Hepatocyte (in vitro differentiated cells): ENCODE measurements around the gene OR11H6. TPM values are rescaled to one million over a fixed set of nuclear protein-coding genes. Genes with fewer than 3 reads are reported as not detected.
"Not testable (repeated sequence)": the region's sequence is repeated elsewhere in the genome, so short reads cannot be mapped to it uniquely, and the experiment has no call there.

Experiments used
- DNase-seq: peaks from one replicate; pipeline ENCODE4 v3.0.0-alpha.2; 2016; ENCODE audit warnings: low spot score
- H2AFZ ChIP-seq: fragments of 200-600 bp; sonication (generic); 2 replicates; pipeline ENCODE4 v1.6.0; 2016; ENCODE audit warnings: antibody characterized with exemption, mild to moderate bottlenecking
- H3K27ac ChIP-seq: fragments of 200-600 bp; sonication (generic); 2 replicates; pipeline ENCODE4 v1.5.1; 2016; ENCODE audit warnings: mild to moderate bottlenecking
- H3K27me3 ChIP-seq: fragments of 200-600 bp; sonication (generic); 2 replicates; pipeline ENCODE4 v1.6.1; 2016
- H3K36me3 ChIP-seq: fragments of 200-600 bp; sonication (generic); replicated peaks from 2 replicates; pipeline ENCODE4 v1.5.1; 2016; ENCODE audit warnings: low read depth; ENCODE audit not compliant: insufficient read depth
- H3K4me1 ChIP-seq: fragments of 200-600 bp; sonication (generic); 2 replicates; pipeline ENCODE4 v1.5.1; 2016; ENCODE audit warnings: mild to moderate bottlenecking, moderate library complexity; ENCODE audit not compliant: insufficient read depth
- H3K4me2 ChIP-seq: fragments of 200-600 bp; sonication (generic); 2 replicates; pipeline ENCODE4 v1.6.0; 2016
- H3K4me3 ChIP-seq: fragments of 200-600 bp; sonication (generic); 2 replicates; pipeline ENCODE4 v1.5.1; 2016; ENCODE audit warnings: mild to moderate bottlenecking
- H3K79me2 ChIP-seq: fragments of 200-600 bp; sonication (generic); 2 replicates; pipeline ENCODE4 v1.6.0; 2017; ENCODE audit warnings: mild to moderate bottlenecking
- H3K9me2 ChIP-seq: fragments of 200-600 bp; sonication (generic); replicated peaks from 2 replicates; pipeline ENCODE4 v1.6.0; 2017; ENCODE audit warnings: mild to moderate bottlenecking; ENCODE audit not compliant: insufficient read depth
- H3K9me3 ChIP-seq: fragments of 200-600 bp; sonication (generic); 2 replicates; pipeline ENCODE4 v1.5.1; 2016; ENCODE audit warnings: low read depth, mild to moderate bottlenecking
- H4K20me1 ChIP-seq: fragments of 200-600 bp; sonication (generic); 2 replicates; pipeline ENCODE4 v1.6.0; 2016; ENCODE audit warnings: mild to moderate bottlenecking; ENCODE audit not compliant: insufficient read depth, poor library complexity, severe bottlenecking
- CTCF ChIP-seq: fragments of 200-600 bp; sonication (generic); IDR thresholded peaks from 2 replicates; pipeline ENCODE4 v1.5.1; 2016; ENCODE audit warnings: antibody characterized with exemption, mild to moderate bottlenecking; ENCODE audit not compliant: poor library complexity
- EZH2 ChIP-seq: fragments of 200-600 bp; sonication (generic); IDR thresholded peaks from 2 replicates; pipeline ENCODE4 v1.6.1; 2016; ENCODE audit warnings: antibody characterized with exemption, mild to moderate bottlenecking, borderline replicate concordance
- EZH2phosphoT487 ChIP-seq: fragments of 200-600 bp; sonication (generic); IDR thresholded peaks from one replicate; pipeline ENCODE4 v1.6.1; 2018; ENCODE audit warnings: antibody characterized with exemption, mild to moderate bottlenecking, low read depth, moderate library complexity; ENCODE audit not compliant: unreplicated experiment, severe bottlenecking
- WGBS: methylation state at CpG from one replicate; pipeline ENCODE4 v1.1.6; 2016; ENCODE audit warnings: low lambda C conversion rate; ENCODE audit errors: missing lambda C conversion rate; 5-methylcytosine and 5-hydroxymethylcytosine counted together
- polyA plus RNA-seq: library from polyadenylated mRNA; unstranded; fragments of >200 nt; fragmentation: Nextera tagmentation; extraction: Ambion mirVana; gene quantifications from 2 replicates; pipeline ENCODE4 v1.2.1, GENCODE V29; 2016
- total RNA-seq: library from RNA; depleted of rRNA; stranded (reverse); fragments of >200 nt; gene quantifications from 2 replicates; pipeline ENCODE4 v1.2.3, GENCODE V29; 2014

Gene OR11H6
- total and polyA plus RNA-seq, 2 experiments from 2014 or later, result not detected

- no peak overlapping the region for H2AFZ ChIP-seq
- no peaks in the 10 kb centered on the region for H3K9me2 ChIP-seq
- peaks cover 5% of the 10 kb centered on the region for H3K9me3 ChIP-seq
- no peaks in the 10 kb centered on the region for H3K4me1 ChIP-seq
- no peak overlapping the region for H3K4me2 ChIP-seq
- TF ChIP-seq EZH2phosphoT487 (no peak), CTCF (no peak), EZH2 (no peak)
- H3K79me2 ChIP-seq, result no peaks in the 10 kb centered on the region
- 52% methylated on average over 2 of the region's 2 CpGs for WGBS
- DNase-seq, result no peak
- H3K4me3 ChIP-seq, result no peak overlapping the region
- no peaks in the 10 kb centered on the region for H3K36me3 ChIP-seq
- no peaks in the 10 kb centered on the region for H3K27me3 ChIP-seq
- H3K27ac ChIP-seq, result no peak overlapping the region
- no peaks in the 10 kb centered on the region for H4K20me1 ChIP-seq
Measured at GRCh38 chr14:20215196-20215595, 8.3 kb upstream of the OR11H6 start.

- Histone ChIP-seq H3K9me3 (peaks cover 7% of the 10 kb centered on the region), H3K27ac (no peak overlapping the region), H3K79me2 (no peaks in the 10 kb centered on the region), H4K20me1 (no peaks in the 10 kb centered on the region), H3K27me3 (no peaks in the 10 kb centered on the region), H3K36me3 (no peaks in the 10 kb centered on the region), H3K4me1 (no peaks in the 10 kb centered on the region), H3K9me2 (no peaks in the 10 kb centered on the region), H3K4me3 (no peak overlapping the region), H2AFZ (no peak overlapping the region), H3K4me2 (no peak overlapping the region)
- TF ChIP-seq CTCF, result no peak
- no peak for TF ChIP-seq EZH2phosphoT487
- no peak for TF ChIP-seq EZH2
- 36% methylated on average over 4 of the region's 4 CpGs for WGBS
- no peak for DNase-seq
Measured at GRCh38 chr14:20219033-20219432, 4.5 kb upstream of the OR11H6 start.

GRCh38 chr14:20228681-20229080, 5.2 kb downstream of the OR11H6 start, which contains the start of gene OR11H7:
OR11H7 (plus strand) TSS chr14:20228981.
- Histone ChIP-seq H3K79me2 (no peaks in the 10 kb centered on the region), H3K27ac (no peak within 1 kb of the TSS), H2AFZ (no peak within 1 kb of the TSS), H4K20me1 (no peaks in the 10 kb centered on the region), H3K9me2 (no peaks in the 10 kb centered on the region), H3K4me2 (no peak within 1 kb of the TSS), H3K9me3 (no peaks in the 10 kb centered on the region), H3K4me3 (no peak within 1 kb of the TSS), H3K4me1 (no peaks in the 10 kb centered on the region), H3K27me3 (no peaks in the 10 kb centered on the region), H3K36me3 (no peaks in the 10 kb centered on the region)
- WGBS, result 83% methylated on average over 1 of the region's 1 CpG
- no peak for TF ChIP-seq CTCF
- TF ChIP-seq EZH2, result no peak
- no peak for TF ChIP-seq EZH2phosphoT487
- no peak for DNase-seq

- H3K9me3 ChIP-seq, H3K27ac ChIP-seq, H3K4me3 ChIP-seq, H3K79me2 ChIP-seq, DNase-seq, H3K36me3 ChIP-seq, H3K27me3 ChIP-seq, H2AFZ ChIP-seq, H3K4me2 ChIP-seq, H4K20me1 ChIP-seq, H3K9me2 ChIP-seq, H3K4me1 ChIP-seq: not testable (repeated sequence)
- 71% methylated on average over 4 of the region's 4 CpGs for WGBS
Measured at GRCh38 chr14:20235415-20235814, 11.9 kb downstream of the OR11H6 start.
